Prostate gland (tissue), 2 donors: ENCODE data around the gene ST6GAL1. TPM values are rescaled to one million over a fixed set of nuclear protein-coding genes. Genes with fewer than 3 reads are reported as not detected.

ENCODE experiments used
- DNase-seq: peaks from one replicate; pipeline ENCODE4 v3.0.0-alpha.2; 2019; ENCODE audit warnings: low spot score
- H3K27ac ChIP-seq, 2 donors: fragments of 200-600 bp; sonication (generic); 2 replicates each; pipeline ENCODE4 v1.5.1; 2017 to 2019
- H3K27me3 ChIP-seq: fragments of 200-600 bp; sonication (generic); replicated peaks from 2 replicates; pipeline ENCODE4 v1.5.1; 2019; ENCODE audit not compliant: insufficient read depth
- H3K36me3 ChIP-seq, 2 donors: fragments of 200-600 bp; sonication (generic); 1 replicate in 1 of 2; 2 replicates in 1 of 2; pipeline versions ENCODE4 v1.5.1 to v1.8.1; 2017 to 2019
- H3K4me1 ChIP-seq: fragments of 200-600 bp; sonication (generic); replicated peaks from 2 replicates; pipeline ENCODE4 v1.5.1; 2019
- H3K4me3 ChIP-seq, 2 donors: fragments of 200-600 bp; sonication (generic); 2 replicates each; pipeline ENCODE4 v1.5.1; 2017 to 2019
- H3K9me3 ChIP-seq: fragments of 200-600 bp; sonication (generic); 2 replicates; pipeline ENCODE4 v1.5.1; 2017
- POLR2A ChIP-seq: fragments of 450-650 bp; IDR thresholded peaks from one replicate; pipeline ENCODE4 v1.6.1; 2016; ENCODE audit warnings: antibody characterized with exemption, mild to moderate bottlenecking
- POLR2AphosphoS5 ChIP-seq: sonication (generic); formaldehyde crosslinking; IDR thresholded peaks from one replicate; pipeline ENCODE4 v1.6.1; 2017; ENCODE audit warnings: antibody characterized with exemption
- WGBS: methylation state at CpG from one replicate; pipeline ENCODE4 v1.1.5; 2018; 5-methylcytosine and 5-hydroxymethylcytosine counted together
- intact Hi-C: fragments of 100-400 bp; cut with DNase I; formaldehyde crosslinking; loops from one replicate; pipeline ENCODE4 v1.14.2; 2022
- total RNA-seq, 2 donors: library from RNA; depleted of rRNA; stranded (reverse); fragments of >200 nt; gene quantifications; one replicate each; pipeline ENCODE4 v1.1.0, GENCODE V29; 2016
- TF ChIP-seq, protein P1 (sequence below), 4 experiments: fragments of 200-600 bp in 2 of 4; fragments of 450-650 bp in 2 of 4; sonication (generic) in 2 of 4; IDR thresholded peaks; 1 replicate in 3 of 4; 2 replicates in 1 of 4; pipeline ENCODE4 v1.5.1; 2016 to 2019; ENCODE audit warnings: antibody characterized with exemption in 4 of 4, mild to moderate bottlenecking in 2 of 4, moderate library complexity in 2 of 4

ST6GAL1 gene
- total RNA-seq, 2 donors from 2014 or later, result 101 to 225 TPM

- Histone ChIP-seq H3K36me3 (no peaks in the 10 kb centered on the region), H3K4me3 (no peak overlapping the region), H3K9me3 (no peaks in the 10 kb centered on the region), H3K27ac (peak overlapping the region; percentile 34 to 76), H3K4me1 (peaks cover 6% of the 10 kb centered on the region), H3K27me3 (no peaks in the 10 kb centered on the region)
- TF ChIP-seq POLR2AphosphoS5 (no peak), POLR2A (no peak)
- TF ChIP-seq, protein P1, sequence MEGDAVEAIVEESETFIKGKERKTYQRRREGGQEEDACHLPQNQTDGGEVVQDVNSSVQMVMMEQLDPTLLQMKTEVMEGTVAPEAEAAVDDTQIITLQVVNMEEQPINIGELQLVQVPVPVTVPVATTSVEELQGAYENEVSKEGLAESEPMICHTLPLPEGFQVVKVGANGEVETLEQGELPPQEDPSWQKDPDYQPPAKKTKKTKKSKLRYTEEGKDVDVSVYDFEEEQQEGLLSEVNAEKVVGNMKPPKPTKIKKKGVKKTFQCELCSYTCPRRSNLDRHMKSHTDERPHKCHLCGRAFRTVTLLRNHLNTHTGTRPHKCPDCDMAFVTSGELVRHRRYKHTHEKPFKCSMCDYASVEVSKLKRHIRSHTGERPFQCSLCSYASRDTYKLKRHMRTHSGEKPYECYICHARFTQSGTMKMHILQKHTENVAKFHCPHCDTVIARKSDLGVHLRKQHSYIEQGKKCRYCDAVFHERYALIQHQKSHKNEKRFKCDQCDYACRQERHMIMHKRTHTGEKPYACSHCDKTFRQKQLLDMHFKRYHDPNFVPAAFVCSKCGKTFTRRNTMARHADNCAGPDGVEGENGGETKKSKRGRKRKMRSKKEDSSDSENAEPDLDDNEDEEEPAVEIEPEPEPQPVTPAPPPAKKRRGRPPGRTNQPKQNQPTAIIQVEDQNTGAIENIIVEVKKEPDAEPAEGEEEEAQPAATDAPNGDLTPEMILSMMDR (IDR thresholded peaks at IDR 0.05), result no peak
- intact Hi-C loops, result no loop called here
- no peak for DNase-seq
- WGBS, result 65% methylated on average over 3 of the region's 3 CpGs
These were observed 131.4 kb downstream of the ST6GAL1 start for GRCh38 chr3:187061748-187062147.

GRCh38 chr3:187062526-187063177 lies 132.3 kb downstream of the ST6GAL1 start:
- intact Hi-C loops, result no loop called here
- H3K27me3 ChIP-seq, result no peaks in the 10 kb centered on the region
- H3K4me1 ChIP-seq, result peaks cover 6% of the 10 kb centered on the region
- peak; percentile 64 for DNase-seq
- TF ChIP-seq, protein P1 (IDR thresholded peaks at IDR 0.05), result peak in 1 of 4 experiments; percentile 1
- TF ChIP-seq POLR2AphosphoS5, result peak; percentile 62
- no peak for TF ChIP-seq POLR2A
- H3K36me3 ChIP-seq, result no peaks in the 10 kb centered on the region
- no peak overlapping the region for H3K4me3 ChIP-seq
- H3K27ac ChIP-seq, result peak overlapping the region; percentile 48 to 76
- H3K9me3 ChIP-seq, result no peaks in the 10 kb centered on the region

DNA sequence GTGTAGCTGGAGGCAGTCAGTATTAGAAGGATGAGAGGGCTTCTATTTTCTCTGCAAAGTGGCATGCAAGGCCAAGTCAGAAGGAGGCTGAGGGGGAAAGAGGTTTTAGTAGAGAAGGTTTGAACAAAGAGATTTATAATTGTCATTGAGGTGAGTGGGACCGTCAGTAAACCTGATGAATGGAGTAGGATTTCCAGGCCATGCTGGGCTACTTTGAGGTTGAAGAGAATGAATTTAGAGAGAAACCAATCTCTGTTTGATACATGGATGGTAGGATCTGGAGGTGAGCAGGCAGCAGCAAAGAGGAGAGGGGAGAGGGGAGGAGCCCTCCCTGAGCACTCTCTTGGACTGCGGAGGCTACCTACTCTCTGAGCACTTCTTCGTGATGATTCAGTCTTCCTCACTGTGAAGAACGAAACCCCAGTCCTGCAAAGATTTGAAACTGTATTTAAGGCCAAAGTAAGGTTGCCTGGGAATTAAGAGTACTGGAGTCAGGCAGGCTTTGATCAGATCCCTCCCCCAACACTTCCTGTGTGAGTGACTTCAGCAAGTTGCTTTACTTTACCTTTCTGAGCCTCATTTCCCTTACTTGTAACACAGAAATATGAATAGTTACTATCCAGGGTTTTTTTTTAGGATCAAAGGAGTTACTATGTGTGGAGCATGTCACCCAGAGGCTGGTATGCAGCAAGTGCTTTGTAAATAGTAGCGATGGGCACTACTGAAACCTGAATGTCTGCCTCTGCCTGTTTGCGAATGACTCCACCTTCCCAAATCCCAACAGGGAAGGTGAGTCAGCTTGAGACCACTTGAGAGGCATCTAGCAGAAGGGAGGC lies 133.2 kb downstream of the ST6GAL1 start:
- DNase-seq, result peak; percentile 58
- H3K36me3 ChIP-seq, result no peaks in the 10 kb centered on the region
- H3K27me3 ChIP-seq, result no peaks in the 10 kb centered on the region
- 52% methylated on average over 6 of the region's 6 CpGs for WGBS
- H3K4me1 ChIP-seq, result peaks cover 6% of the 10 kb centered on the region
- peak overlapping the region; percentile 48 to 76 for H3K27ac ChIP-seq
- no peak for TF ChIP-seq POLR2A
- TF ChIP-seq, protein P1 (IDR thresholded peaks at IDR 0.05), result peak in 2 of 4 experiments; percentile 17 to 54
- peak; percentile 50 for TF ChIP-seq POLR2AphosphoS5
- H3K4me3 ChIP-seq, result no peak overlapping the region
- intact Hi-C loops, result no loop called here
- H3K9me3 ChIP-seq, result no peaks in the 10 kb centered on the region

GRCh38 chr3:187064210-187065115 lies 134.1 kb downstream of the ST6GAL1 start:
- intact Hi-C loops, result no loop called here
- H3K36me3 ChIP-seq, result no peaks in the 10 kb centered on the region
- H3K27ac ChIP-seq, result peak overlapping the region; percentile 15 to 76
- DNase-seq, result peak; percentile 59
- TF ChIP-seq POLR2A, result no peak
- TF ChIP-seq, protein P1 (IDR thresholded peaks at IDR 0.05), result no peak
- TF ChIP-seq POLR2AphosphoS5, result no peak
- H3K4me3 ChIP-seq, result no peak overlapping the region
- no peaks in the 10 kb centered on the region for H3K27me3 ChIP-seq
- whole genome bisulfite sequencing, result 74% methylated on average over 12 of the region's 12 CpGs
- peaks cover 6% of the 10 kb centered on the region for H3K4me1 ChIP-seq
- no peaks in the 10 kb centered on the region for H3K9me3 ChIP-seq
